VCaP (cell line): ENCODE measurements around the gene PCDH12.

Experiments used
- H3K27ac ChIP-seq: fragments of 450-650 bp; 2 replicates; pipeline ENCODE4 v1.5.1; 2017
- TF ChIP-seq, protein P1 (sequence below): fragments of 450-650 bp; conservative IDR thresholded peaks from 2 replicates; pipeline ENCODE4 v1.5.1; 2017; ENCODE audit warnings: mild to moderate bottlenecking, moderate library complexity

PCDH12 gene

GRCh38 chr5:141920771-141921170 is 37.2 kb downstream of the PCDH12 start:
- TF ChIP-seq, protein P1, sequence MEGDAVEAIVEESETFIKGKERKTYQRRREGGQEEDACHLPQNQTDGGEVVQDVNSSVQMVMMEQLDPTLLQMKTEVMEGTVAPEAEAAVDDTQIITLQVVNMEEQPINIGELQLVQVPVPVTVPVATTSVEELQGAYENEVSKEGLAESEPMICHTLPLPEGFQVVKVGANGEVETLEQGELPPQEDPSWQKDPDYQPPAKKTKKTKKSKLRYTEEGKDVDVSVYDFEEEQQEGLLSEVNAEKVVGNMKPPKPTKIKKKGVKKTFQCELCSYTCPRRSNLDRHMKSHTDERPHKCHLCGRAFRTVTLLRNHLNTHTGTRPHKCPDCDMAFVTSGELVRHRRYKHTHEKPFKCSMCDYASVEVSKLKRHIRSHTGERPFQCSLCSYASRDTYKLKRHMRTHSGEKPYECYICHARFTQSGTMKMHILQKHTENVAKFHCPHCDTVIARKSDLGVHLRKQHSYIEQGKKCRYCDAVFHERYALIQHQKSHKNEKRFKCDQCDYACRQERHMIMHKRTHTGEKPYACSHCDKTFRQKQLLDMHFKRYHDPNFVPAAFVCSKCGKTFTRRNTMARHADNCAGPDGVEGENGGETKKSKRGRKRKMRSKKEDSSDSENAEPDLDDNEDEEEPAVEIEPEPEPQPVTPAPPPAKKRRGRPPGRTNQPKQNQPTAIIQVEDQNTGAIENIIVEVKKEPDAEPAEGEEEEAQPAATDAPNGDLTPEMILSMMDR: no peak

GRCh38 chr5:141919218-141920119 is 38.5 kb downstream of the PCDH12 start:
- no peak overlapping the region for H3K27ac ChIP-seq

More at GRCh38 chr5:141920771-141921170, 37.2 kb downstream of the PCDH12 start:
- no peak overlapping the region for H3K27ac ChIP-seq

GRCh38 chr5:141917760-141918159 is 40.2 kb downstream of the PCDH12 start:
- TF ChIP-seq, protein P1: no peak
- no peak overlapping the region for H3K27ac ChIP-seq

More at GRCh38 chr5:141919218-141920119, 38.5 kb downstream of the PCDH12 start:
- TF ChIP-seq, protein P1: no peak

DNA sequence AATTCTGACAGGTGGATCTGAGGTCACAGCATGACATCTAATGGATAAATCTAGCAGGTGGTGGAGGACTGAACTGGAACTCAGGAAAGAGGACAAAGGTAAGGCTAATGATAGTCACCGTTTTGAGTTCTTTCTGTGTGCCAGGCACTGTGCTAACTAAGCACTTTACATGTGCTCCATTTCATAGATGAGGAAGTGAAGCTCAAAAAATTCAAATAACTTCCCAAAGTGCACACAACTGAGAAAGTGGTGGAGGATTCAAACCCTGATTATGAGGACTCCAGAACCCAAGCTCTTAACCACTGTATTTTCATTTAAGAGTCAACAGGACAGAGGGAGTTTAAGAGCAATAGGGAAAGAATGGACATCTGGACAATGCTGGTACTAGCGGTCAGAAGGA is 41.5 kb downstream of the PCDH12 start:
- no peak overlapping the region for H3K27ac ChIP-seq
- TF ChIP-seq, protein P1: no peak

DNA sequence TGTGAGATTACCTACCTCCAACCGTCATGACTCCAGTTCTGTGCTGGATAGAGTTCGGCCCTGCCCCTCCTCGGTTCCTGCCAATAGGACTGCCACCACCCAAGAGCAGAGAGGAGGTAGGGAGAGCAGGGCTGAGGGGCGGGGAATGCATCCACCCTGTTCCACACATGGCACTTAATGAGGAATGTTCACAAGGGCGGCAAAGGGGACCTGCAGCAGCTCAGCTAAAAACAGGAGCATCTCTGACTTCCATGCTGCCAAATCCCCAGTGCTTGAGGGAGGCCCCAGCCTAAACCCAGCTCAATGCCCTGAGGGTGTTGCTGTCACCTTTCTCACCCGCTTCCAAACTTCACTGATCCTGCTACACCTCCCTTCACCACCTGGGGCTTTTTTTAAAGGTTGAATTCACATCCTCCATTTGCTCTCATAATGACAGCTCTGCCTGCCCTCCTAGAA is 42.1 kb downstream of the PCDH12 start:
- TF ChIP-seq, protein P1: no peak
- H3K27ac ChIP-seq: no peak overlapping the region

DNA sequence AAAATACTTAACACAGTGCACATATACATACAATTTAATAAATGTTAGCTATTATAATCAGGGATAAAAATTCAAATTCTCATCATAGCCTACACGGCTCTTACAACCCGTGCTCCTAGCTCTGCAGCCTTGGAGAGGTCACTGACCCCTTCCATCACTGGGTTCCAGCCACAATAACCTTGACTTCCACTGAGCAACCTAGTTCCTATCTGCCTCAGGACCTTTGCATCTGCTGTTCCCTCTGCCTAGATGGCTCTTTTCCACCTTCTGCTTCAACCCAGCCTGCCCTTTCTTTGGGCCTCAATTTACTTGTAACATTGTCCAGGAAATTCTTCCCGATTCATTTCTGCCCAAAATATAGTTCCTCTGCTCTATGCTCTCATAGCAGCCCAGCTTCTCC is 43.2 kb downstream of the PCDH12 start:
- H3K27ac ChIP-seq: no peak overlapping the region
- TF ChIP-seq, protein P1: no peak

DNA sequence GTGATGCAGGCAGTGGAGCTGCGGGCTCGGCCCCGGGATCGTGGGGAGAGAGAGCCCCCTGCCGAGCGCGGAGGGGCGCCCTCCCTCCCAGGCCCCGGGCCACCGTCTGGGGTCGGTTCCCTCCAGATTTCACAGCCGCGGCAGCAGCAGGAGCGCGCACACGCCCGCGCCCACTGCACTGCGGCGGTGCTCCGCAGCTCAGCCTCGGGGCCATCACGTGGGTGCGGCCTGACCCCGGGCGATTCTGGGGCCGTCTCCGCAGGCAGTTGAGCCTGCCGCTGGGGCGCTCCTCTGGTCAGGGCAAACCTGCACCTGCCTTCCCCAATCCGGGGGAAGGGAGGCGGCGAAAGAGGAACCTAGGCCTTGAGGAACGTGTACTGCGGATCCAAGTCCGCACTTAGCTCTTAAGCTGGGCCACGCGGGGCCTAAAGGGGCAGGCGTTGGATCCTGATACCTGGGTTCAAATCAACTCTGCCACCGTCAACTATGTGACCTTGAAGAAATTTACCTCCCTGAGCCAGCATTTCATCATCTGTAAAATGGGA is 43.7 kb downstream of the PCDH12 start:
- TF ChIP-seq, protein P1: peak; percentile 45
- no peak overlapping the region; the same call in 1 of the 2 replicates for H3K27ac ChIP-seq
